Measurements from ENCODE around the gene GTF2A1L.

DNA sequence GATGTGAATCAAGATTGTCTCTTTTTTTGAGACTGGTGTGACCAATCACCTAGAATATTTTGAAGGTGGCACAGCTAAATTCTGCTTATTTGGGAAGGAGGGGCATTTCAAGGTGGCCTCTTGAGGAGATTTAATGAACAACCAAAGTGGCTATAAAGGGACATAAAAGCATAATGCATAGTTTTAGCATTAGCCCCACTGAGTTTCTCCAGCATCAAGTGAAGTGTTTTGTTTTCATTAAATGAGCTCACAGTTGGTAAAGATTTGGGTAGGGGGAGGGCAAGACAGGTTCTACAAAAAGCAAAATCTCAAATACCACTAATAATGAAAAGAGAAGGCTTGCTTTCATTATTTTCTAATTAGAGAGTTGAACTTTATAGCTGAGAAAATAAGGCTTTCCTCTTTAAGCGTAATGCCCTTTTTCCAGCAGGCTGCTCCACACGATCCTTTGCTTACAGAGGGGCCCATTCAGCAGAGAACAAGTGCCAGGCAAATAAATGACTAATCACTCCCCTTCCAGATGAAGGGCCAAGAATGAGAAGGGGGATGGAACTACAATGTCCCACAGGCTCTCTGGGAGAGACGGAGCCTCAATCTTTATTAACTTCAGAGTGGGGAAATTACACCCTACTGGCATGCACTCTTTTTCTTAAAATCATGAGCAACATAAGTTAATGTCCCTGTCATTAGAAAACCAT is 102.0 kb downstream of the GTF2A1L start:
- TF ChIP-seq CTCF (conservative IDR thresholded peaks at IDR 0.05; ENCODE audit: low read depth, low read length) (no peak), EZH2 (IDR thresholded peaks at IDR 0.05; ENCODE audit: borderline replicate concordance, low read depth, low read length, poor library complexity, severe bottlenecking) (no peak)

All from A673 (cell line).